PC-3 (cell line): ENCODE data around the gene GKN1.

Source experiments
- EZH2 ChIP-seq: fragments of 300-600 bp; sonication (generic); IDR thresholded peaks from one replicate; pipeline ENCODE4 v1.6.1; 2017; ENCODE audit warnings: antibody characterized with exemption, mild to moderate bottlenecking, low read length; ENCODE audit not compliant: unreplicated experiment
- EZH2phosphoT487 ChIP-seq: fragments of 300-600 bp; sonication (generic); IDR thresholded peaks from 2 replicates; pipeline ENCODE4 v1.6.1; 2018; ENCODE audit warnings: mild to moderate bottlenecking, antibody characterized with exemption, low read length, borderline replicate concordance
- TF ChIP-seq, protein P1 (sequence below): fragments of 300-600 bp; sonication (generic); conservative IDR thresholded peaks from 2 replicates; pipeline ENCODE4 v1.5.1; 2017; ENCODE audit warnings: antibody characterized with exemption, low read depth, mild to moderate bottlenecking, low read length

DNA sequence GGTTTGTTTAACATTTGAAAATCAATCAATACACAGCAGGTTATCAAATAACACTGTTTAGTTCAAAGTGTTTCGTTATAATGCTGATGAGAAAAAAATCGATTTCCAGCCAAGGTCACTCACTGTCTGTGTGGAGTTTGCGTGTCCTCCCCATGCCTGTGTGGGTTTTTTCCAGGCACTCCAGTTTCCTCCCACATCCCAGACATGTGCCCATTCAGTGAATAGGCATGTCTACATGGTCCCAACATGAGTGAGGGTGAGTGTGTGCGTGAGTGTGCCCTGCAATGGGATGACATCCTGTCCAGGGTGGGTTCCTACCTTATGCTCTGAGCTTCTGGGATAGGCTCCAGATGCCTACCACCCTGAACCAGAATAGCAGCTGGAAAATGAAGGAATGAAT is 13.1 kb upstream of the GKN1 start:
- TF ChIP-seq, protein P1, sequence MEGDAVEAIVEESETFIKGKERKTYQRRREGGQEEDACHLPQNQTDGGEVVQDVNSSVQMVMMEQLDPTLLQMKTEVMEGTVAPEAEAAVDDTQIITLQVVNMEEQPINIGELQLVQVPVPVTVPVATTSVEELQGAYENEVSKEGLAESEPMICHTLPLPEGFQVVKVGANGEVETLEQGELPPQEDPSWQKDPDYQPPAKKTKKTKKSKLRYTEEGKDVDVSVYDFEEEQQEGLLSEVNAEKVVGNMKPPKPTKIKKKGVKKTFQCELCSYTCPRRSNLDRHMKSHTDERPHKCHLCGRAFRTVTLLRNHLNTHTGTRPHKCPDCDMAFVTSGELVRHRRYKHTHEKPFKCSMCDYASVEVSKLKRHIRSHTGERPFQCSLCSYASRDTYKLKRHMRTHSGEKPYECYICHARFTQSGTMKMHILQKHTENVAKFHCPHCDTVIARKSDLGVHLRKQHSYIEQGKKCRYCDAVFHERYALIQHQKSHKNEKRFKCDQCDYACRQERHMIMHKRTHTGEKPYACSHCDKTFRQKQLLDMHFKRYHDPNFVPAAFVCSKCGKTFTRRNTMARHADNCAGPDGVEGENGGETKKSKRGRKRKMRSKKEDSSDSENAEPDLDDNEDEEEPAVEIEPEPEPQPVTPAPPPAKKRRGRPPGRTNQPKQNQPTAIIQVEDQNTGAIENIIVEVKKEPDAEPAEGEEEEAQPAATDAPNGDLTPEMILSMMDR: no peak
- no peak for TF ChIP-seq EZH2
- no peak for TF ChIP-seq EZH2phosphoT487
